Ishikawa (cell line): ENCODE measurements around the gene CIAPIN1.

ENCODE experiments used
- CEBPB ChIP-seq: IDR thresholded peaks from 2 replicates; pipeline ENCODE4 v1.6.1; 2012
- EP300 ChIP-seq: IDR thresholded peaks from 2 replicates; pipeline ENCODE4 v1.6.1; 2012; ENCODE audit warnings: borderline replicate concordance
- FOXM1 ChIP-seq: IDR thresholded peaks from 2 replicates; pipeline ENCODE4 v1.6.1; 2012; ENCODE audit warnings: low read depth, borderline replicate concordance
- NFIC ChIP-seq: IDR thresholded peaks from 2 replicates; pipeline ENCODE4 v1.6.1; 2012
- TAF1 ChIP-seq: IDR thresholded peaks from 2 replicates; pipeline ENCODE4 v1.6.1; 2012; ENCODE audit warnings: low read depth, mild to moderate bottlenecking
- TCF12 ChIP-seq: IDR thresholded peaks from 2 replicates; pipeline ENCODE4 v1.6.1; 2012; ENCODE audit warnings: low read depth
- TEAD4 ChIP-seq: IDR thresholded peaks from 2 replicates; pipeline ENCODE4 v1.6.1; 2012
- YY1 ChIP-seq: IDR thresholded peaks from 2 replicates; pipeline ENCODE4 v1.6.1; 2012; ENCODE audit warnings: low read depth
- ZBTB7A ChIP-seq: IDR thresholded peaks from 2 replicates; pipeline ENCODE4 v1.6.1; 2012; ENCODE audit warnings: low read depth
- TF ChIP-seq, protein P1 (sequence below): IDR thresholded peaks from 2 replicates; pipeline ENCODE4 v1.6.1; 2012
- TF ChIP-seq, protein P2 (sequence below): IDR thresholded peaks from 2 replicates; pipeline ENCODE4 v1.6.1; 2012
- TF ChIP-seq, protein P3 (sequence below): IDR thresholded peaks from 2 replicates; pipeline ENCODE4 v1.6.1; 2012; ENCODE audit warnings: low read depth, mild to moderate bottlenecking

DNA sequence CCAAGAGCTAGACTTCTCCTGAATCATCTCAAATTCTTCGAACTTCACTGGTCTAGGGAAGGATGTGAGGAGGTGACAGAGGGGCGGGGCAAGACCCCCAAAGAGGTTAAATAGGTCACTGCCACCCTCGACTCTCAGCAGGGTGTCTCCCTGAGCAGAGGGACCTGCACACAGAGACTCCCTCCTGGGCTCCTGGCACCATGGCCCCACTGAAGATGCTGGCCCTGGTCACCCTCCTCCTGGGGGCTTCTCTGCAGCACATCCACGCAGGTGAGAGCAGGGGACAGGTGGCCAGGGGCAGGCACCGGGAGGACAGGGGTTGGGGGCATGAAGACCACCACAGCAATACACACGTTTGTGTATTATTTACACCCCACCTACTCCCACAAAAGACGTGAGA lies 33.5 kb downstream of the CIAPIN1 start:
- TF ChIP-seq, protein P1, sequence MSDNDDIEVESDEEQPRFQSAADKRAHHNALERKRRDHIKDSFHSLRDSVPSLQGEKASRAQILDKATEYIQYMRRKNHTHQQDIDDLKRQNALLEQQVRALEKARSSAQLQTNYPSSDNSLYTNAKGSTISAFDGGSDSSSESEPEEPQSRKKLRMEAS = no peak
- no peak for TF ChIP-seq ZBTB7A
- no peak for TF ChIP-seq EP300
- TF ChIP-seq CEBPB = no peak
- TF ChIP-seq NFIC = no peak
- no peak for TF ChIP-seq FOXM1
- no peak for TF ChIP-seq TEAD4
- no peak for TF ChIP-seq TAF1
- TF ChIP-seq YY1 = no peak
- TF ChIP-seq, protein P2, sequence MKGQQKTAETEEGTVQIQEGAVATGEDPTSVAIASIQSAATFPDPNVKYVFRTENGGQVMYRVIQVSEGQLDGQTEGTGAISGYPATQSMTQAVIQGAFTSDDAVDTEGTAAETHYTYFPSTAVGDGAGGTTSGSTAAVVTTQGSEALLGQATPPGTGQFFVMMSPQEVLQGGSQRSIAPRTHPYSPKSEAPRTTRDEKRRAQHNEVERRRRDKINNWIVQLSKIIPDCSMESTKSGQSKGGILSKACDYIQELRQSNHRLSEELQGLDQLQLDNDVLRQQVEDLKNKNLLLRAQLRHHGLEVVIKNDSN = no peak
- TF ChIP-seq, protein P3, sequence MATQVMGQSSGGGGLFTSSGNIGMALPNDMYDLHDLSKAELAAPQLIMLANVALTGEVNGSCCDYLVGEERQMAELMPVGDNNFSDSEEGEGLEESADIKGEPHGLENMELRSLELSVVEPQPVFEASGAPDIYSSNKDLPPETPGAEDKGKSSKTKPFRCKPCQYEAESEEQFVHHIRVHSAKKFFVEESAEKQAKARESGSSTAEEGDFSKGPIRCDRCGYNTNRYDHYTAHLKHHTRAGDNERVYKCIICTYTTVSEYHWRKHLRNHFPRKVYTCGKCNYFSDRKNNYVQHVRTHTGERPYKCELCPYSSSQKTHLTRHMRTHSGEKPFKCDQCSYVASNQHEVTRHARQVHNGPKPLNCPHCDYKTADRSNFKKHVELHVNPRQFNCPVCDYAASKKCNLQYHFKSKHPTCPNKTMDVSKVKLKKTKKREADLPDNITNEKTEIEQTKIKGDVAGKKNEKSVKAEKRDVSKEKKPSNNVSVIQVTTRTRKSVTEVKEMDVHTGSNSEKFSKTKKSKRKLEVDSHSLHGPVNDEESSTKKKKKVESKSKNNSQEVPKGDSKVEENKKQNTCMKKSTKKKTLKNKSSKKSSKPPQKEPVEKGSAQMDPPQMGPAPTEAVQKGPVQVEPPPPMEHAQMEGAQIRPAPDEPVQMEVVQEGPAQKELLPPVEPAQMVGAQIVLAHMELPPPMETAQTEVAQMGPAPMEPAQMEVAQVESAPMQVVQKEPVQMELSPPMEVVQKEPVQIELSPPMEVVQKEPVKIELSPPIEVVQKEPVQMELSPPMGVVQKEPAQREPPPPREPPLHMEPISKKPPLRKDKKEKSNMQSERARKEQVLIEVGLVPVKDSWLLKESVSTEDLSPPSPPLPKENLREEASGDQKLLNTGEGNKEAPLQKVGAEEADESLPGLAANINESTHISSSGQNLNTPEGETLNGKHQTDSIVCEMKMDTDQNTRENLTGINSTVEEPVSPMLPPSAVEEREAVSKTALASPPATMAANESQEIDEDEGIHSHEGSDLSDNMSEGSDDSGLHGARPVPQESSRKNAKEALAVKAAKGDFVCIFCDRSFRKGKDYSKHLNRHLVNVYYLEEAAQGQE = no peak
- no peak for TF ChIP-seq TCF12
